GM21360 (cell line): ENCODE measurements around the gene HTR3D.
"Not testable (repeated sequence)": the region's sequence is repeated elsewhere in the genome, so short reads cannot be mapped to it uniquely, and the experiment has no call there.

Source experiments
- ATAC-seq: cut with Tn5 transposase; IDR thresholded peaks from one replicate; pipeline ENCODE4 v1.9.1; 2021; ENCODE audit warnings: mild to moderate bottlenecking, moderate library complexity; ENCODE audit not compliant: unreplicated experiment

Gene HTR3D

GRCh38 chr3:184067573-184068055 lies 36.1 kb downstream of the HTR3D start:
- no peak for ATAC-seq

- ATAC-seq: no peak
These were observed 36.8 kb downstream of the HTR3D start for GRCh38 chr3:184068344-184068743.

- not testable (repeated sequence) for ATAC-seq
These were observed 39.6 kb downstream of the HTR3D start for GRCh38 chr3:184071142-184071541.

- ATAC-seq: no peak
These were observed 42.1 kb downstream of the HTR3D start for GRCh38 chr3:184073621-184074020.

GRCh38 chr3:184075901-184076300 lies 44.4 kb downstream of the HTR3D start:
- no peak for ATAC-seq

- ATAC-seq: no peak
These were observed 46.3 kb downstream of the HTR3D start for GRCh38 chr3:184077881-184078280.

- no peak for ATAC-seq
These were observed 47.3 kb downstream of the HTR3D start for GRCh38 chr3:184078851-184079250.

- ATAC-seq: no peak
These were observed 49.7 kb downstream of the HTR3D start for GRCh38 chr3:184081116-184081830.

GRCh38 chr3:184082034-184082433 lies 50.5 kb downstream of the HTR3D start:
- no peak for ATAC-seq

- ATAC-seq: no peak
These were observed 50.9 kb downstream of the HTR3D start for GRCh38 chr3:184082465-184082864.

- no peak for ATAC-seq
These were observed 53.9 kb downstream of the HTR3D start for GRCh38 chr3:184085389-184085852.
